OCI-LY7 (cell line): ENCODE data around the gene B4GALNT4.

Source experiments
- CTCF ChIP-seq: fragments of 200-600 bp; sonication (generic); conservative IDR thresholded peaks from 2 replicates; pipeline ENCODE4 v1.5.1; 2014; ENCODE audit warnings: mild to moderate bottlenecking, antibody characterized with exemption, low read length, moderate library complexity, mixed read lengths
- EZH2phosphoT487 ChIP-seq: fragments of 200-600 bp; sonication (generic); IDR thresholded peaks from 2 replicates; pipeline ENCODE4 v1.6.1; 2018; ENCODE audit warnings: low read depth, borderline replicate concordance, mild to moderate bottlenecking, mixed run types, antibody characterized with exemption, low read length, moderate library complexity, mixed read lengths

GRCh38 chr11:377174-377865 is 8.0 kb downstream of the B4GALNT4 start:
- no peak for TF ChIP-seq CTCF
- no peak for TF ChIP-seq EZH2phosphoT487
